ENCODE data around the gene WDR35. TPM values are rescaled to one million over a fixed set of nuclear protein-coding genes. Genes with fewer than 3 reads are reported as not detected.
A peak's percentile ranks its signal among the peaks of the same experiment; 100 is the strongest.

Gene WDR35
- total RNA-seq: 8.8 TPM
- long read RNA-seq, full-length matches to known transcripts: 4 of 10 reads
- long read RNA-seq, partial matches to known transcripts: 3 of 10 reads
- long read RNA-seq, other reads (novel, unspliced or antisense): 3 of 10 reads

GRCh38 chr2:19989667-19990415 is at the start of gene WDR35:
Gene WDR35 (minus strand): TSS chr2:19990105. CDS start chr2:19990015, 90 bp downstream.
- intact Hi-C loops (cut with DNase I): no loop called here
- TF ChIP-seq CTCF (IDR thresholded peaks at IDR 0.05): no peak
- Histone ChIP-seq H3K4me3 (peak within 1 kb of the TSS; percentile 83), H3K9me3 (no peaks in the 10 kb centered on the region), H3K36me3 (no peaks in the 10 kb centered on the region), H3K4me1 (peaks cover 19% of the 10 kb centered on the region), H3K27ac (peak within 1 kb of the TSS; percentile 67), H3K27me3 (ENCODE audit: low read depth) (no peaks in the 10 kb centered on the region)
- peak; percentile 98 to 100 for ATAC-seq
- peak; percentile 95 for DNase-seq

GRCh38 chr2:20037660-20038059 is 47.8 kb upstream of the WDR35 start:
- peaks cover 11% of the 10 kb centered on the region for H3K4me1 ChIP-seq
- no peak overlapping the region for H3K4me3 ChIP-seq
- peaks cover 84% of the 10 kb centered on the region for H3K36me3 ChIP-seq
- TF ChIP-seq CTCF (IDR thresholded peaks at IDR 0.05): no peak
- intact Hi-C loops (cut with DNase I): no loop called here
- no peaks in the 10 kb centered on the region for H3K9me3 ChIP-seq
- H3K27me3 ChIP-seq (ENCODE audit: low read depth): no peaks in the 10 kb centered on the region
- H3K27ac ChIP-seq: no peak overlapping the region
- ATAC-seq (no peak), DNase-seq (no peak)

GRCh38 chr2:20035955-20036666 is 46.2 kb upstream of the WDR35 start:
- peak overlapping the region; percentile 1 for H3K27ac ChIP-seq
- intact Hi-C loops (cut with DNase I): no loop called here
- TF ChIP-seq CTCF (IDR thresholded peaks at IDR 0.05): no peak

DNA sequence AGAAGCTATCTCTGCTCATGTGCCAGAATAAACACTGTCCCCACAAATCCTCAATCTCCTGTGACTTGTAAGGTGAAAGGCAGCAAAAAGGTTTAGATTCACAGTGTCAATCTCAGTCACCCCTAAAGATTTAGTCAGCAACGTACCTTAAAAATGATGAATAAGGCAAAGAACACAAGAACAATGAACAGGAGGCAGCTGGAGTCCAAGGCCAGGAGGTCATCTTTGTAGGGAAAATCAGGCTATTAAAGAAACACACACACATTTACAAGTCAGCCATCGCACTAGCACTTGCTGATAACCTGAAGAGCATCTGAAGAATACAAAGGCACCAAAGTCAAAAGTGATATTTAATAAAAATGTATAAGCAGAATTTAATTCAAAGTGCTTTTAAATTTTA is 44.9 kb upstream of the WDR35 start:
- H3K36me3 ChIP-seq: peaks cover 100% of the 10 kb centered on the region
- DNase-seq: no peak

More at GRCh38 chr2:20035955-20036666, 46.2 kb upstream of the WDR35 start:
- no peaks in the 10 kb centered on the region for H3K4me1 ChIP-seq
- ATAC-seq (peak; percentile 34 to 43), DNase-seq (no peak)
- no peaks in the 10 kb centered on the region for H3K27me3 ChIP-seq (ENCODE audit: low read depth)
- no peaks in the 10 kb centered on the region for H3K9me3 ChIP-seq
- no peak overlapping the region for H3K4me3 ChIP-seq
- peaks cover 99% of the 10 kb centered on the region for H3K36me3 ChIP-seq

GRCh38 chr2:20034218-20034617 is 44.3 kb upstream of the WDR35 start:
- H3K4me1 ChIP-seq: no peaks in the 10 kb centered on the region
- H3K27me3 ChIP-seq (ENCODE audit: low read depth): no peaks in the 10 kb centered on the region
- H3K4me3 ChIP-seq: no peak overlapping the region
- no peak overlapping the region for H3K27ac ChIP-seq
- H3K9me3 ChIP-seq: no peaks in the 10 kb centered on the region
- no peak for TF ChIP-seq CTCF (IDR thresholded peaks at IDR 0.05)
- ATAC-seq (no peak), DNase-seq (no peak)
- H3K36me3 ChIP-seq: peaks cover 96% of the 10 kb centered on the region
- intact Hi-C loops (cut with DNase I): no loop called here

More for the DNA sequence above, 44.9 kb upstream of the WDR35 start:
- ATAC-seq: no peak
- intact Hi-C loops (cut with DNase I): no loop called here
- H3K4me3 ChIP-seq: no peak overlapping the region
- H3K27ac ChIP-seq: no peak overlapping the region
- no peaks in the 10 kb centered on the region for H3K9me3 ChIP-seq
- no peaks in the 10 kb centered on the region for H3K4me1 ChIP-seq
- no peak for TF ChIP-seq CTCF (IDR thresholded peaks at IDR 0.05)
- no peaks in the 10 kb centered on the region for H3K27me3 ChIP-seq (ENCODE audit: low read depth)
